AG09309 (cell line): ENCODE results near the gene KRTCAP2.

ENCODE experiments used
- DNase-seq: peaks from one replicate; pipeline ENCODE4 v3.0.0-alpha.2; 2010; ENCODE audit warnings: low read depth
- H3K4me3 ChIP-seq: 2 replicates; pipeline ENCODE4 v1.5.1; 2011; ENCODE audit warnings: mild to moderate bottlenecking, low read depth, low read length, moderate library complexity; ENCODE audit not compliant: control insufficient read depth
- TF ChIP-seq, protein P1 (sequence below): IDR thresholded peaks from 2 replicates; pipeline ENCODE4 v1.5.1; 2011; ENCODE audit warnings: mild to moderate bottlenecking, low read depth, low read length, inconsistent platforms; ENCODE audit not compliant: insufficient read depth, control insufficient read depth; ENCODE audit errors: missing control alignments

KRTCAP2 gene

DNA sequence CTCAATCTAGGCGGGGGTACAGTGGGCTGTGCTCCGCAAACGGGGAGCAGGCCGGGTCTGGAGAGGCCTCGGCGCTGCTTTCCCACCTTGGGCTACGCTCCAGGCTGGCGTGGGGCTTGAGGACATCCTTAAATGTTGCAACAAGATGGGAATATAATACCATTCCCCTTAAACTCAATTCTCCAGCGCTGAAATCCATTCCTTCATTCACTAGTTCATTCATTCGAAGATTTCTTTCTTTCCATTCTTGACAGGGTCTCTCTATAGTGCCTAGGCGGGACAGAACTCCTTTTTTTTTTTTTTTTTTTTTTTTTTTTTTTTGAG, 32.5 kb downstream of the KRTCAP2 start:
- peak overlapping the region; percentile 83 for H3K4me3 ChIP-seq
- DNase-seq: no peak
- TF ChIP-seq, protein P1, sequence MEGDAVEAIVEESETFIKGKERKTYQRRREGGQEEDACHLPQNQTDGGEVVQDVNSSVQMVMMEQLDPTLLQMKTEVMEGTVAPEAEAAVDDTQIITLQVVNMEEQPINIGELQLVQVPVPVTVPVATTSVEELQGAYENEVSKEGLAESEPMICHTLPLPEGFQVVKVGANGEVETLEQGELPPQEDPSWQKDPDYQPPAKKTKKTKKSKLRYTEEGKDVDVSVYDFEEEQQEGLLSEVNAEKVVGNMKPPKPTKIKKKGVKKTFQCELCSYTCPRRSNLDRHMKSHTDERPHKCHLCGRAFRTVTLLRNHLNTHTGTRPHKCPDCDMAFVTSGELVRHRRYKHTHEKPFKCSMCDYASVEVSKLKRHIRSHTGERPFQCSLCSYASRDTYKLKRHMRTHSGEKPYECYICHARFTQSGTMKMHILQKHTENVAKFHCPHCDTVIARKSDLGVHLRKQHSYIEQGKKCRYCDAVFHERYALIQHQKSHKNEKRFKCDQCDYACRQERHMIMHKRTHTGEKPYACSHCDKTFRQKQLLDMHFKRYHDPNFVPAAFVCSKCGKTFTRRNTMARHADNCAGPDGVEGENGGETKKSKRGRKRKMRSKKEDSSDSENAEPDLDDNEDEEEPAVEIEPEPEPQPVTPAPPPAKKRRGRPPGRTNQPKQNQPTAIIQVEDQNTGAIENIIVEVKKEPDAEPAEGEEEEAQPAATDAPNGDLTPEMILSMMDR: no peak

DNA sequence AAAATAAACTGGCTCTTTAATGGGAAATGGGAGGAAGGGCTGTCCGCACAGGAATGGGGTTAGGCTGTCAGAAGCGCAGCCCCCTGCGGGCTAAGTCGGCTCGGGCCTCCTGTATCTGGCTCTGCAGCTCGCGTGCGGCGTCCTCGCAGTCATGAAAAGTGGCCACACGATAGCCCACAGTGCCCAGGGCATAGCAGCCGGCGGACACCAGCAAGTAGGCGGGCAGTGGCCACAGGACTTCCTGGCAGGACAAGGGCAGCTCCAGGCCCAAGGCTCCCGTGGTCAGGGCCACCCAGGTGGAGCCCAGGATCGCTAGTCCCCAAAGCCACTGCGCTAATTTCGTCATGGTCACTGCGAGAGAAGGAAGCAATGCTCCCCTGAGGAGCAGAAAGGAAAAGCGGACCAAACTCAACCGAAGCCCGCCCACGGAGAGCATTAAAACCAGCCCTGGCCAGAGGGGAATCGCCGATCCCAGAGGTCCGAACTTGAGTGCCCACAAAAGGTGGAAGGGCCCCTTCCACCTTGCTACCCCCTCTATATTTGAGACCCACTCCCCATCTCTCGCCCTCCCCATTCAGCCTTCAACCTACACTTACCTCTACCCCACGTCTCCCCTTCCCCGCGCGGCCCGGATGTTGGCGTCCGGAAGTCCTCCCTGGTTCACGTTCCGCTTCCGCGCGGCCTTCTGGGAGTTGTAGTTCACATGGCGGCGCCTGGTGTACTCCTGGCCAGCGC, 33.0 kb downstream of the KRTCAP2 start, which contains the start of gene DPM3:
Gene DPM3, minus strand, starts transcription at position 637 of the 735 bp plus-strand sequence. Its CDS starts 291 bp downstream, at position 346.
- TF ChIP-seq, protein P1: no peak
- H3K4me3 ChIP-seq: peak within 1 kb of the TSS; percentile 83
- DNase-seq: no peak

DNA sequence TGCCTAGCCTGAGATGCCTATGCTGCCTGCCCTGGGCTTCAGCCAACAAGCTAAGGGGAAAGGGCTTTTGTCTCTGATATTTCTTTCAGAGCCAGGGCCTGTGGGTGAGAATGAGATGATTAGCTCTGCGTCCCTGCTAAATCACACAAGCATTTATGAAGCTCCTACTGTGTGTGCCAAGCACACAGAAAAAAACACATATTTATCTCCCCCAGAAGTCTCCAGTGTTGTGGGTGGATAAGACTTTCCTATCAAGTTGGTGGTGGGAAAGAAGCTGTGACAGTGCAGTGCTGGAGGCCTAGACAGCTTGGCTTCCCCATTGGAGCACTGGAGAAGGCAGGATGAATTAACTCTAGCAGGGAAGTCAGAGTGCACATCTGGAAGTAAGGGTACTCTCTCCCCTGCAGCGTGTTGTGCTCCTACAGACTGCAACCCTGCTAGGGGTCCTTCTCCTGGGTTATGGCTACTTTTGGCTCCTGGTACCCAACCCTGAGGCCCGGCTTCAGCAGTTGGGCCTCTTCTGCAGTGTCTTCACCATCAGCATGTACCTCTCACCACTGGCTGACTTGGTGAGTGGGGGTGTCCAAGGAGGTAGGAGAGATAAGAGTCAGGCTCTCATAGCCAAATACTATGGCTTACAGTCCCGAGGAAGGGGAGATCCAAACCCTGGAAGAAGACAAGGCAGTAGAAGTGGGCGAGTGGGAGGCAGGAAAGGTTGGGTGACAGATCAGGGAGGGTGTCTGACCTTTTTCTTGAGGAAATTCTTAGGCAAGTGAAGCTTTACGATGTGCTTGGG, 35.8 kb downstream of the KRTCAP2 start:
- TF ChIP-seq, protein P1: no peak
- no peak overlapping the region; the same call in 1 of the 2 replicates for H3K4me3 ChIP-seq
- DNase-seq: no peak

DNA sequence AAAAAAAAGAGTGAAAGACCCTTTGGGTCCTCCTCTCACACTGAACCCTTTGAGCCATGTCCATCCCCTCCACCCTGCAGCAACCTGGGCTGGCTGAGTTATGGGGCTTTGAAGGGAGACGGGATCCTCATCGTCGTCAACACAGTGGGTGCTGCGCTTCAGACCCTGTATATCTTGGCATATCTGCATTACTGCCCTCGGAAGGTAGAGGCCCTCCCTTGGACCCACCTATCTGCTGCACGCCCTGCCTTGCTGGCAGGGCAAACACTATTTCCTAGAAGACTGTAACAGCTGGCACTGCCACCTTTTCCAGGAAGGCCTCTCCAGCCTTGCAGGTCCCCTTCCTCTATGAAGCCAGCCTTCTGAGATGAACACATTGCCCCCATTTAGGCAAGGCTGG, 36.4 kb downstream of the KRTCAP2 start:
- no peak for DNase-seq
- peak overlapping the region; percentile 66 for H3K4me3 ChIP-seq
- TF ChIP-seq, protein P1: no peak

DNA sequence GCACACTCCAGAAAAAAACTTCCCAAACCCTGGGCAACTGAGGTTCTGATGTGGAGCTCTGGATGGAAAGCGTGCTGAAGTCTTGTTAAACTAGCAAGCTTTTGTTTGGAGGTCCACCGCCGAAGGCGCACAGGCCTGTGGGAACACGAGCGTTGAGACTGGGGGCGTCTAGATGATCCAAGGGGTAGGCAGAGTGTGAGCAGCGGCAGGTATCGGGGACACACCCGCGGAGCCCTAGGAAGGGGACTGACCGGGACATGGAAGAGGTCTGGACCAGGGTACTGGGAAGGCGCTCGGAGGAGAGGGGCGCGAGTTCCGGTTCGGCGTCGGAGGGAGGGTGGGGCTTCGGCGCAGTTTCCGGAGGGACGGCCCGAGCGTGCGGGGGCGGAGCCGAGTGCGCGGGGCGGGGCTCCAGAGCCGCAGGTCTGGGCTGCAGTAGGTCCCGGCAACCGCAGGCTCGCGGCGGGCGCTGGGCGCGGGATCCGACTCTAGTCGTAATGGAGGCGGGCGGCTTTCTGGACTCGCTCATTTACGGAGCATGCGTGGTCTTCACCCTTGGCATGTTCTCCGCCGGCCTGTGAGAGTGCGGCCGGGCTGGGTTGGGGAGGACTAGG, 37.6 kb downstream of the KRTCAP2 start, which contains the start of gene SLC50A1:
Gene SLC50A1, plus strand, starts transcription at position 438 of the 614 bp plus-strand sequence. Its CDS starts 60 bp downstream, at position 498.
- DNase-seq: peak; percentile 67
- peak within 1 kb of the TSS; percentile 66 for H3K4me3 ChIP-seq
- TF ChIP-seq, protein P1: no peak

DNA sequence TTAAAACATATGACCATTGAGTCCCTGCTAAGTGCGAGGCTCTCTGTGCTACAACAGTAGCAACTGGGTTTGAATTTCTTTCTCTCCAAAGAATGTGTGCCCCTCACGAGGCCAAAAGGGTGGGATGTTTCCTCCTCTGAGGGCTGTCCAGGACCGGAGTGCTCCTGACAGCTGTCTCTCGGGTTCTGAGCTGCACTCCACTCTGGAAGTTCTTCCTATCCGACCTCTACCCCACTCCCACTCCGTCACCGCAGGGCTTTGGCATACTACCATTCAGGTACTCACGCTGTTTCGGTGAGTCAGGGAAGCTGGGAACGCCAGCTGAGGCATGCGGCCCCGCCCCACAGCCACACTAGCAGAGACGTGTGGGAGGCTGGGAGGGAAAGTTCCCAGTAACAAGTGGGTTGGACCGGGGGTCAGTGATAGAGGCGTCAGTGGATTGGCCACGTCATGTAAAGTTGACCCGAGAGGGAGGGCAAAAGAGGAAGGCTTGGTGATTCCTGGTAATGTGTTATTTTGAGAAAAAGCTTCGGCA, 38.2 kb downstream of the KRTCAP2 start:
- peak; percentile 79 for DNase-seq
- TF ChIP-seq, protein P1: no peak
- H3K4me3 ChIP-seq: peak overlapping the region; percentile 66
